Measurements from ENCODE around the gene CFAP44.
"Not testable (repeated sequence)": the region's sequence is repeated elsewhere in the genome, so short reads cannot be mapped to it uniquely, and the experiment has no call there.

The CFAP44 gene

GRCh38 chr3:113441051-113441770 lies at the start of gene CFAP44:
Gene CFAP44, minus strand, starts transcription at chr3:113441493. Its CDS starts 7,829 bp downstream, at chr3:113433664.
- peak; percentile 58 for DNase-seq

GRCh38 chr3:113485161-113485609 lies 43.9 kb upstream of the CFAP44 start:
- no peak for DNase-seq

GRCh38 chr3:113468539-113468938 lies 27.2 kb upstream of the CFAP44 start:
- DNase-seq = no peak

GRCh38 chr3:113461488-113461887 lies 20.2 kb upstream of the CFAP44 start:
- no peak for DNase-seq

- DNase-seq = not testable (repeated sequence)
Measured at GRCh38 chr3:113458554-113458953, 17.3 kb upstream of the CFAP44 start.

- no peak for DNase-seq
Measured at GRCh38 chr3:113455446-113455845, 14.2 kb upstream of the CFAP44 start.

GRCh38 chr3:113454630-113455029 lies 13.3 kb upstream of the CFAP44 start:
- peak; percentile 46 for DNase-seq

- DNase-seq = no peak
Measured at GRCh38 chr3:113454057-113454456, 12.8 kb upstream of the CFAP44 start.

- no peak for DNase-seq
Measured at GRCh38 chr3:113450911-113451310, 9.6 kb upstream of the CFAP44 start.

- DNase-seq = no peak
Measured at GRCh38 chr3:113439606-113440005, 1.7 kb downstream of the CFAP44 start.

GRCh38 chr3:113438224-113438623 lies 3.1 kb downstream of the CFAP44 start:
- no peak for DNase-seq

GRCh38 chr3:113437411-113437810 lies 3.9 kb downstream of the CFAP44 start:
- no peak for DNase-seq

GRCh38 chr3:113436809-113437208 lies 4.5 kb downstream of the CFAP44 start:
- DNase-seq = peak; percentile 35

GRCh38 chr3:113431811-113432210 lies 9.5 kb downstream of the CFAP44 start:
- DNase-seq = no peak

- no peak for DNase-seq
Measured at GRCh38 chr3:113428581-113428980, 12.7 kb downstream of the CFAP44 start.

GRCh38 chr3:113423699-113424098 lies 17.6 kb downstream of the CFAP44 start:
- DNase-seq = no peak

GRCh38 chr3:113421082-113421481 lies 20.2 kb downstream of the CFAP44 start:
- DNase-seq = no peak

GRCh38 chr3:113409676-113410075 lies 31.6 kb downstream of the CFAP44 start:
- DNase-seq = no peak

- peak; percentile 14 for DNase-seq
Measured at GRCh38 chr3:113405180-113405579, 36.1 kb downstream of the CFAP44 start.

GRCh38 chr3:113404637-113405036 lies 36.7 kb downstream of the CFAP44 start:
- DNase-seq = no peak
